NOMO-1 (cell line): ENCODE measurements around the gene GALNT9.
"Not testable (repeated sequence)": the region's sequence is repeated elsewhere in the genome, so short reads cannot be mapped to it uniquely, and the experiment has no call there.

Source experiments
- DNase-seq, 2 experiments: peaks; one replicate each; lab custom pipeline; 2025; ENCODE audit not compliant: unreplicated experiment in 2 of 2; lab: John Stamatoyannopoulos, UW

Gene GALNT9

DNA sequence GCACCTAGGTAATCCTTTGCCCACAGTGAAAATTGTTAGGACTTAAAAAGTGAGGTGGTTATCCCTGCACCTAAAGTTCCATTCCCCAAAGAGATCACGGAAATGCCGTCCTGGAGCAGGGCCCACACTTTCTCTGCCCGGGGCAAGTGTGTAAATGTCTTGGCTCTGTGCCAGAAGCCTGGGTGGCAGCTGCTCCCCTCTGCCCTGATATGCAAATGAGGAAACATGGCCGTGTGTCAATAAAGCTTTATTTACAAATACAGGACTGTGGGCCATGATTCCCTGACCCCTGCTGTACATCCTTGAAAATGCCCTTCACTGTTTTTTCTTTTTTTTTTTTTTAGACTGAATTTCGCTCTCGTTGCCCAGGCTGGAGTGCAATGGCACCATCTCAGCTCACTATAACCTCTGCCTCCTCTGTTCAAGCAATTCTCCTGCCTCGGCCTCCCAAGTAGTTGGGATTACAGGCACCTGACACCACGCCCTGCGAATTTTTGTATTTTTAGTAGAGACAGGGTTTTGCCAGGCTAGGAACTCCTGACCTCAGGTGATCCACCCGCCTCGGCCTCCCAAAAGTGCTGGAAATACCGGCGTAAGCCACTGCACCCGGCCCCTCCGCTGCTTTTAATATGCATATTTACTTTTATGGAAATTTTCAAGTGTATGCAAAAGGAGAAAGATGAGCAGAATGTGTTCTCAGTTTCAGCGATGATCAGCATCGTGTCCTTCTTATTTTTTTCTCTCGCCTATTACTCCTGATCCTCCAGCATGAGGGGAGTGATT lies 75.5 kb downstream of the GALNT9 start:
- no peak for DNase-seq

DNA sequence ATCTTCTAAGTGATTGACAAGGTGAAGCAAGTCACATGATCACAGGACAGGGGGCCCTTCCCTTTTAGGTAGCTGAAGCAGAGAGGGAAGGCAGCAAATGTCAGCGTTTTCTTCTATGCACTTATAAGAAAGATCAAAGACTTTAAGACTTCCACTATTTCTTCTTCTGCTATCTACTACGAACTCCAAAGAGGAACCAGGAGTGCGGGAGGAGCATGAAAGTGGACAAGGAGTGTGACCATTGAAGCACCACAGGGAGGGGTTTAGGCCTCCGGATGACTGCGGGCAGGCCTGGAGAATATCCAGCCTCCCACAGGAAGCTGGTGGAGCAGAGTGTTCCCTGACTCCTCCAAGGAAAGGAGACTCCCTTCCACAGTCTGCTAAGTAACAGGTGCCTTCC lies 76.4 kb downstream of the GALNT9 start:
- DNase-seq: not testable (repeated sequence)

DNA sequence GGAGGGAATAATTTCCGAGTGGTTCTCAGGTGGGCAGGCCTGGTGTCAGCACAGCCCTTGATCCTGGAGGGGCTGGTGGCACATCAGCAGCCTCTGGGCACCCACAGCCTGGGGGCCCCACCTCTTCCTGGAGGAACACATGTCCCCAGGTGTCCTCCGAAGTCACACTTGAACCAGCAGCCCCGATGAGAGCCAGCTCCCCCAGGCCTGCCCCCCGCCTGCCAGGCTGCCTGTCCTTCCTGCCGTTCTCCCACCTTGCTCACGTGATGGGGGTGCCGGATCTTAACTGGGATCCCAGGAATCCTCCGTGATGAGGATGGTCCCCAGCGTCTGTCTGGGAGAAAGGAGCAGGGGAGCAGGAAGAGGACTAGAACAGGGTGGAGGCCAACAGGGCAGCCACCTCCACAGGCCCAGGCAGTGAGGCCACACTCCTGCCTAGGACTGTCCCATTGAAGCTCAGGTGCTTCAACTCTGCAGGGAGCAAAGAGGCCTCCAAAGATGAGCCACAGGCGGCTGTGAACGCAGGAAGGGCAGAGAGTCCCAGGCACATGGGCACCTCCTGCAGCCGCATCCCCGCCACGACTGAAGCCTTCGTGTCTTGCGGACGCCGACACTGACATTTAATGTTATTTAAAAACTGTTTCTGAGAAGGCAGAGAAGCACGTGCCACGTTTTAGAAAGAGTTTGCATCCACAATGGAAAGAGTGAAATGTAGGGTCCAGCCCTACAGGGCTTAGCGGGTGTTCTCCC lies 77.5 kb downstream of the GALNT9 start:
- no peak for DNase-seq

DNA sequence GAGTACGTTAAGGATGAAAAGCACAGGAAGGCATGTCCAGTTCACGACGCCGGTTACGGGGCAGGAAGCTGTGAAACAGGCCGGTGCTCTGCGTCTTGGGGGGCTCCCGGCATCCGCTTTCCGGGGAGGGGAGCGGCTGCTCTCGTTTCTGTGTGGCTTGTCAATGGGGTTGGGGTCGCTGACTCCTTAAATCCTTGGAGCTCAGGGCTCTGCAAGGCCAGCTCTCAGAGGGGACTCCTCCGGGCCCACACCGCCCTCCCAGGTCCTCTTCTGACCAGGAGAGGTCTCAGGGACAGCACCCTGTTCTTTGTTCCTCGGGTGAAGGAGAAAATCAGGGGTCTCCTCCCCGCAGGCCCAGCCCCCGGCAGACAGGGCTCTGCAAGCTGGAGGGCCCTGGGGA lies 78.1 kb downstream of the GALNT9 start:
- DNase-seq: no peak

DNA sequence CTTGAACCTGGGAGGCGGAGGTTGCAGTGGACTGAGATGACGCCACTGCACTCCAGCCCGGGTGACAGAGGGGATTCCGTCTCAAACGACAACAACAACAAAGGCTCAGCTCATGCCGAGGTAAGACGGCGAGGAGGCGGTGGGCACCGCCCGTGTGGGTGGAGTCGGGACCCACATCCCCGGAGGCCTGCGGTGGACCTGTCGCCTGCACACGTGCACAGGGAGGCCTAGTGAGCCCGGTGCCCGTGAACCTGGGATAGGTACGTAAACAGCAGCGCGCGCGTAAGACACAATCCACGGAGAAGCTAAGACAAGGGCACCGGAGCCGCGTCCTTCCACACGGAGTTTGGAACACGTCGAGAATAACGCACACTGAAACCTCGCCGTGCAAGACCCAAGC lies 78.7 kb downstream of the GALNT9 start:
- DNase-seq: no peak

DNA sequence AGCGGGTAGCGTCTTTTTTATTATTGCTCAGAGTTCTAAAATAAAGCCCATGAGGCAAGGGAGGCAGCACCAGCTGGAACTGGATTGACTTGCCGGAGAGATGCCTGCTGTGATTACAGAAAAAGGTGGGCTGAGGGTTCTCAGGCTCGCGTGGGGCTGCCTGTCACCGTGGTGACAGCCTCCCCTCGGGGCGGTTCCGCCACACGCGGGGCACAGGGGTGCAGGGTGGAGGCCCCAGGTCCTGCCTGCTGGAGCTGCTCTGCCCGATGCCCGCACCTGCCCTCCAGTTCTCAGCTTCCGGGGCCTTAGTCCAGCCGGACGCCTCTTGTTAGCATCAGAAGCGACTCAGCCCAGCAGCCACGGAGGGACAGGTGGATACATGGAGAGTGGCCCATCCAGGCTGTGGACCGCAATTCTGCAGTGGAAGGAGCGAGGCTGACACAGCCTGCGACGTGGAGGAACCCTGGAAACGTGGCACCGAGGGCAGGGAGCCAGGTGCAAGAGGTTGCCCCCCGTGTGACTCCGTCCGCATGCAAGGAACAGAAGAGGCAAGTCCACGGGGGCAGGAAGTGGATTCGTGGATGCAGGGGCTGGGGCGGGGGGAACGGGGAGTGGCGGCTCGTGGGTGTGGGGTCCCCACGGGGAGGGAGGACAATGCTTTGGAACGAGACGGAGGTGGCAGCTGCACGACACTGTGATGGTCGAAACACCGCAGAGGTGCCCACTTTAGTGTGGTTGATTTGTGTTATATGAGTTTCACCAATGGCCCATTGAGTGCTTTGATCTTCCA lies 79.5 kb downstream of the GALNT9 start:
- no peak for DNase-seq

DNA sequence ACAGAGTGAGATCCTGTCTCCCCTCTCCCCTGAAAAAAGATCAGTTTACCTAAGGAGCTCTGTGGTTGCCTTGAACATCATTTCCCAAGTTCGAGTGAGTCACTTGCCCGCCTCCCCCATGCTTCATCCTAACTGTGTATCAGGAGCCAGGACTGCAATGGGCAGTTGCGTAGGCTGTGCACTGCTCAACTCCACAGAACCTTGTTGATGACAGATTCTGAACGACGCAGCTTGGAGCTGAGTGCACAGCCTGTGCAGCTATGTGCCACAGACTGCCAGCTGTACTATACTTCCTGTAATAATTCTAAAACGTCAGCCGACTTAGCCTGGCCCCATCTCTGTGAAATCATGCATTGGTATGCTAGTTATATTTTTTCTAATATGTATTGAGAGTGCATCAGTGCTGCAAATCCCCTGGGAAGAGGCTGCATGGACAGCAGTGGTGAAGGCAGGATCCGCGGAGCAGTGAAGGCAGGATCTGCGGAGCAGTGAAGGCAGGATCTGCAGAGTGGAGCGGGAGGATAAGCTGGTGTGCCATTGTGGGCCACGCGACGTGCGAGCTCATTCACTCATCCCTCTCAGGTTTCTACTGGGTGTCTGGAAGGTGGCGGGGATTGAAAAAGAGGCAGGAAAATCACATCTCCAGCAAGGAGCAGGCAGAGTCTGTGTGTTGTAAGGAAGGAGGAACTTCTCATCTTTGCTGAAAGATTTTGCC lies 80.8 kb downstream of the GALNT9 start:
- DNase-seq: peak; percentile 47 to 62

DNA sequence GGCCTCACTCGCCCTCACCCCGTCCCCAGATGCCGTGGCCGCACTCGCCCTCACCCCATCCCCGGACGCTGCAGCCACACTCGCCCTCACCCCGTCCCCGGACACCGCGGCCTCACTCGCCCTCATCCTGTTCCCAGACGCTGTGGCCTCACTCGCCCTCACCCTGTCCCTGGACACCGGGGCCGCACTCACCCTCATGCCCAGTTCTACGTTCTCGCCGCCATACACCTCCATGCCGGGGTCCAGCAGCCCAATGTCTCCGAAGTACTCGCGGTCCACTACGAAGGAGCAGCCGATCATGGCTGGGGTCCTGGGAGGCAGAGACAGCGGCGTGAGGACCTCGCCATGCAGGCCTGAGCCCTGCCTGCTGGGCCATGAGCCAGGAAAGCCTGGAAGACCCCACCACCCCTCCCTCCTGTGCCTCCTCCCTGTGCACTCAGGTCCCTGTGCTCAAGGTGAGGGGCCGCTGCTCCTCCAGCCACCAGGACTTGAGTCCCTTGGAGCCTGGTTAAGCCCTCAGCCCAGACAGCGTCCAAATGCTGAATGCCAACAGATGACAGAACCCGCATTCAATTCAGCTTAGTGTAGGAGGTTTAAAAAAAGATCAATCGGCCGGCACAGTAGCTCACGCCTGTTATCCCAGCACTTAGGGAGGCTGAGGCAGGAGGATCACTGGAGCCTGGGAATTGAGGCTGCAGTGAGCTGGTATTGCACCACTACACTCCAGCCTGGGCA lies 81.5 kb downstream of the GALNT9 start:
- no peak for DNase-seq

DNA sequence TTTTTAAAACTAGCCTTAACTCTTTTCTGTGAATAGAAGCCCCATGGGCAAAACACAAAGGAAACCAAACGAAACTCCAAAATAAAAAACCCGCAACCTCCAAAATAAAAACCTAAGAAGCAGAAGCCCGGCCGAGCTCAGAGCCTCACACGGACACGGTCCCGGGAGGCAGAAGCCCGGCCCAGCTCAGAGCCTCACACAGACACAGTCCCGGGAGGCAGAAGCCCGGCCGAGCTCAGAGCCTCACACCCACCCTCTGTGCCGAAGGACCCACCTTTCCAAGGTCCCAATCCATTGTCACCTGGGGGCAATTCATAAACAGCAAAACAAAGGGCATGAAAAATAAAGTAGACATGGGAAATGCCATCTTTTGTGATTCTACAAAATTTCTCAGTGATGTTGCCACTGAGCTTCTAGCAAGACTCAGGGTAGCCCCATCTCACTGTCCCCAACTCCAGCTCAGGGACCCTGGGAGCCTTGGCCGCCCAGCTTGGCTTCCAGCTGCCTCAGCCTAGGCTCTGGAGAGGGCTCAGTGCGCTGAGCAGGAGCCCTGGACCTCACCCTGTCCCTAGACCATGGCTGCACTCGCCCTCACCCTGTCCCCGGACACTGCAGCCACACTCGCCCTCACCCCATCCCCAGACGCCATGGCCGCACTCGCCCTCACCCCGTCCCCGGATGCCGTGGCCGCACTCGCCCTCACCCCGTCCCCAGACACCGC lies 82.2 kb downstream of the GALNT9 start:
- no peak for DNase-seq

DNA sequence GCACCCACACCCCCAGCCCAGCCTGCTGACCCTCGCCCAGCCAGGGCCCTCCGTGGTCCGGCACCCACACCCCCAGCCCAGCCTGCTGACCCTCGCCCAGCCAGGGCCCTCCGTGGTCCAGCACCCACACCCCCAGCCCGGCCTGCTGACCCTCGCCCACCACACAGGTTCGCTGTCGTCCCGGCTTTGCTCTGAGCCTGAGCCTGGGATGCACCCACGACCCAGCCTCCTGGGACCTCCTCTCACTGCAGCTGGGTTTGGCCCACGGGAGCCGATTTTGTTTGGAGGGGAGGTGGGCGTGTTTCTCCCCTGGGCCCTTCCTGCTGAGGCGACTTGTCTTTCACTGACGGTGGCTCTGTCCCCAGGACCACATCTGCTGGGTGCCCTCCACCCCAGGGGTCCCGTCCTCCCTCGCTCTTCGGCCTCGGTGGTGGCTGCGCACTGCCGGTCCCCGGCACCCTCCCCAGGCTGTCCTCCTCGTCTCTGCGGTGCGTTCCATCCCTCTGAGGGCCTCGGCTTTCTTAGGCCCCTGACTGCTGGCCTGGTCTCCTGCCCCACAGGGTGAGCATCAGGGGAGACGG lies 83.8 kb downstream of the GALNT9 start:
- DNase-seq: no peak

DNA sequence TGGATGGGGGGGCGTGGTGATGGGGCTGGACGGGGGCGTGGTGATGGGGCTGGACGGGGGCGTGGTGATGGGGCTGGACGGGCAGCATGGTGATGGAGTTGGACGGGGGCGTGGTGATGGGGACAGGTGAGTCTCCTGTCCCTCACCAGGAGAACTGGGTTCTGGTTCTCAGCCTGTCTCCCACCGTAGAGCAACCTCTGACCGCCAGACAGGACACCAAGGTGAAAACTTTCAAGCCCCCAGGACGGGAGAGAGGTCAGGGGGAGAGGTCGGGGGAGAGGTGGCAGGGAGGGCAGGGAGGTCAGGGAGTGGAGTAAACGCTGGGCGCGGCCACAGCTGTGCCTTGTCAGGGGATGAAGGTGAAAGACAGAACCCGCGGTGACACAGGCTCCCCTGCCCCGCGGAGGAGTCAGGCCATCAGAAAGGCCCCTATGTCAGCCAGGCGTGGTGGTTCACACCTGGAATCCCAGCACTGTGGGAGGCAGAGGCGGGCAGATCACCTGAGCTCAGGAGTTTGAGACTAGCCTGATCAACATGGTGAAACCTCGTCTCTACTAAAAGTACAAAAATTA lies 84.6 kb downstream of the GALNT9 start:
- DNase-seq: no peak

DNA sequence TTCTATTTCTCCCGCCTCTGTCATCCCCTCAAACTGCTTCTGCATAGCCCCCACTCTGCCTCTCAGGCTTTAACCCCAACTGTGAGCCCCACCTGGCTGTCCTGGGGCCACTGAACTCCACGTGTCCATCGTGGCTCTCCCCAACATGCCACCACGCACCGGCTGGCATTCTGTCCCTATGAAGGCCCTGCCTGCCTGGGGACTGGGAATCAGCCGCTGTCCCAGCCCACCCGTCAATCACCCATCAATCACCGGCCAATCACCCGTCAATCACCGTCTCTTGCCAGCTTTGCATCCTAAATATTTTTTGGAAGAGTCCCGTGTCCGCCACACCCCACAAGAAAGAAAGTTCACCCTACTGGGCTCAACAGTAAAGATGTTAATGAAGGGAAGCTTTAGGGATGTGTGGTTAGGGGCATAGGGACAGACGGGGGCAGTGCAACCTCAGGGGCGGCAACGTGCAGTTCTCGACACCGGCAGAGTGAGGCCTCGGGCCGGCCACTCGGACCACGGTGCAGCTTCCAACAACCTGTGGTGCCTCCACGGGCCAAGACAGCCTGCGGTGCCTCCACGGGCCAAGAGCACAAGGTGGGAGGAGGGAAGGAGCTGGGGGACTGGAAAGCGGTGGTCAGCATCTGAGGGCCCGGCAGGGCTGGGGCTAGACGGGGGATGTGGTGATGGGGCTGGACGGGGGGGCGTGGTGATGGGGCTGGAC lies 85.6 kb downstream of the GALNT9 start:
- DNase-seq: no peak

DNA sequence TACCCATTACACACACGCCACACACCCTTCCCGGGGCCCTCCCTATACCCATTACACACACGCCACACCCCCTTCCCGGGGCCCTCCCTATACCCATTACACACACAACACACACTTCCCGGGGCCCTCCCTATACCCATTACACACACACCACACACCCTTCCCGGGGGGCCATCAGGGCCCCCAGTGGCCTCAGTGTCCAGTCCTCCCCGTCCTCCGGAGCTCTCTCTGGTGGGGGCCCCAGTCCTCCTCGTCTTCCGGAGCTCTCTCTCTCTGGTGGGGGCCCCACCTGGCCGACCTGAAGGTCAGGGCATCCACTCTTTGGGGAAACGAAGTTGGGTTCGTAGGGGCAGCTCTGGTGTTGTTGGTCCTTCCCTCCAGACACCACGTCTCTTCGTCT lies 86.2 kb downstream of the GALNT9 start:
- not testable (repeated sequence) for DNase-seq

DNA sequence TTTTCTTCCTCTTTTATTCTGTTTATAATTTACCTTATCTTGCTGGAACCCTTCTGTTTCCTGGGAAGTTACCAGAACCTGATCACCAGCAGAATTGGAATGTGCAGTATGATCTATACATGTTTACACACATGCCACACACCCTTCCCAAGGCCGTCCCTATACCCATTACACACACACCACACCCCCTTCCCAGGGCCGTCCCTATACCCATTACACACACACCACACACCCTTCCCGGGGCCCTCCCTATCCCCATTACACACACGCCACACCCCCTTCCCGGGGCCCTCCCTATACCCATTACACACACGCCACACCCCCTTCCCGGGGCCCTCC lies 88.8 kb downstream of the GALNT9 start:
- DNase-seq: not testable (repeated sequence)

DNA sequence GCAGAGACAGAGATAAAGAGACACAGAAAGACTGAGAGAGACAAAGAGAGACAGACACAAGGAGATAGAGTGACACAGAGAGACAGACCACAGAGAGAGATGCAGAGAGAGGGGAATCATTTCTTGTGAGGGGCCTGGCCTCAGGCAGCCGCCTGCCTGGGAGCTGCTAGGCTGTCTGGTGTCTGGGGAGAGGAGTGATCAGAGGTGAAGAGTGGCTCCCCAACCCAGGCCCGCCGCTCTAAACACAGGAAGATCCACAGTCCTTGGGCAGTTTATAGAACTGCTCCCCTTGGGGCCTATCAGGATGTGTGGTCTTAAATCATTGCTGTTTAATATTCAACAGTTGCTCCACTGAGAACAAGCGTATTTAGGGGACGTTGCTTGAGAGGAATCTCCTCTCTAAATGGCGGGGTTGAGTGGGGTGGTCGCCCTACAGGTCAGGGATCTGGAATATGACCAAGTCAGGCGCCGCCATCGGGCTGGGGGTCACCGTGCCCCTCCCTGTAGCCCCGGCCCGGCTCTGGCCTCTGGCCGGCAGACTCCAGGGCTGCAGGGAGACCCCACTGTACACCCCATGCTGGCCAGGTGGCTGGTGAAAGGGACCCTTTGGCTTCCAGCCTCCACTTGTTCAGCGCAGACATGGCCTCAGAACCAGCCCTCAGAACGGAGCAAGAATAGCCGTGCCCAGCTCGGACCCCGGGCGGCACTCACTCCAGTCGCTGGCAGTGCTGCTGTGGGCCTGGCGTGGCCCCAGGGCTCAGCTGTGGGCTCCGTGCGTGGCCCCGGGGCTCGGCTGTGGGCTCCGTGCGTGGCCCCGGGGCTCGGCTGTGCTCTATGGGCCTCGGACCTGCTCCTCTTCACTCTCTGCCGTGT lies 89.4 kb downstream of the GALNT9 start:
- DNase-seq: no peak

DNA sequence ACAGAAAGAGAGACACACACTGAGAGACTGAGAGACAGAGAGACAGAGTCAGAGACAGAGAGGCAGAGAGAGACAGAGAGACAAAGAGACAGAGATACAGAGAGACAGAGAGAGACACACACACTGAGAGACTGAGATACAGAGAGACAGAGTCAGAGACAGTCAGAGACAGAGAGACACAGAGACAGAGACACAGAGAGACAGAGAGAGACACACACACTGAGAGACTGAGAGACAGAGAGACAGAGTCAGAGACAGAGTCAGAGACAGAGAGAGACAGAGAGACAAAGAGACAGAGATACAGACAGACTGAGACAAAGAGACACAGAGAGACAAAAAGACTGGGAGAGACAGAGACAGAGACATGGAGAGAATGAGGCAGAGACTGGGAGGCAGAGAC lies 90.0 kb downstream of the GALNT9 start:
- no peak for DNase-seq

DNA sequence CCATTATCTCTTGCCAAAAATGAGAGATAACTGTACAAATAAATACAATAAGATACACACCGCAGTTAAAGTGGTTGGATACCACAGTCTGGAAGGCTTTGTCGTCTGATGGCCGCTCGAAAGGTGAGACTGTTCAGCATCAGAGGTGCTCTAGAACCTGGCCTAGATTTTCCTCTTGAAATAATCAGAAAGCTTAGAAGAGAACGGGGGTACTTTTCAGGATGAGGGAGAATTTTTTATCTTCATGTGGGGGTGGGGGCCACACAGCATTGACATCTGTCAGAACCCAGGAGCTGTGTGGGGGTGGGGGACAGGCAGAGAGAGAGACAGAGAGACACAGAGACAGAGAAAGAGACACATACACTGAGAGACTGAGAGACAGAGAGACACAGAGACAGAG lies 90.5 kb downstream of the GALNT9 start:
- no peak for DNase-seq
